Measurements from ENCODE around the gene ZEB2. TPM values are rescaled to one million over a fixed set of nuclear protein-coding genes. Genes with fewer than 3 reads are reported as not detected.

ZEB2 gene
- total and polyA plus RNA-seq, 7 donors, result 8.1 to 70.6 (median 51.0) TPM

DNA sequence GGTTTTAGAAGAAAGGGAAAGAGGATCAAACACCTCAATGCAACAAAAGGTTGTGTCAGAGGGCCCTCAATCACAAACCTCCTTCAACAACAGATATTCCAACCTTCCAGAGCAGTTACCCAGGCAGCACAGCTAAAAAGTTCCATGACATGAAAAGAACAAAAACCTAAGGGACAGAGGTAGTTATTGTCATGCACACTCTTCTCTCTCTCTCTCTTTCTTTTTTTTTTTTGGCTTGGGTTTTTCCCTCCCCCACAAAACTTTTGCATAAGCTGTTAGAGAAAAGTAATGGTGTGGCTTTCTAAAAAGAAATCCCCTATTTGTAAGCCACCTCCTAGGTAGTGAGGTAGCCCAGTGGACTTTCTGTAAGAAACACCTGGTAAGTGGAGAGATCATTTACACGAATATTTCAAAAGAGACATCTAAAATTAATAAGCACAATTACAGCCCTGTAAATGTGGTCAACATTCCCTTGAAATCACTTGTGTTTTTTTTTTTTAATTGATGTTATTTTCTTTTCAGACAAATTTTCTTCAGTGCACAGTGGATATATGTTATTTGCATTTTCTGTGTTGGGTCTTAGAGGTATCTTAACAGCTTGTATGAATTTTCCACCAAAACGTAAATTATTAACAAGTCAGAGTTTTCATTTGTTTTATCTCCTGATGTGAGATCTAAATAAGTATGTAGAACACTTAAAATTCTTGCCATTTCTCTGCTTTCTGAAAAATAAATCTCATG, 48.4 kb downstream of the ZEB2 start:
- H3K27ac ChIP-seq, result no peak overlapping the region

DNA sequence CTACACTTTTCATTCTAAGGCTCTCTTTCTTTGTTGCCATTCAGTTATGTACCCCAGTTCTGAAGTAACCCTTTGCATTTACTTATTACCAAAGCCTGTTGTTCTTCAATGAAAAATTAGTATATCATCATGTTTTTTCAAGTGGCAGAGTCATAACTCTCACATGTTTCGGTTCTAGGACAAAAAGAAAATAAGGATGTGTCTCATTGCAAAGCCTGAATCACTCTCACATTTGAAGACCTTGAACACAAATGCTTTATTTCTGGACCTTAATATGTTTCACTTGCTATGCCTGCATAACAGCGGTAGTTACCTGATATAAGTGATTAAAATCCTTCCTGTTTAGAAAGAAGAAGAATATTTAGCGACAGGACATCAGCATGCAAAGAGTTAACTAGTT, 49.1 kb downstream of the ZEB2 start:
- Histone ChIP-seq H3K9me3 (no peaks in the 10 kb centered on the region), H3K27ac (no peak overlapping the region), H3K36me3 (no peaks in the 10 kb centered on the region), H3K27me3 (no peaks in the 10 kb centered on the region), H3K4me3 (no peak overlapping the region), H3K4me1 (no peaks in the 10 kb centered on the region)
- DNase-seq, result no peak
- intact Hi-C loops (cut with DNase I), result no loop called here
- TF ChIP-seq POLR2A (IDR thresholded peaks at IDR 0.05), result no peak
- 23 to 56% methylated on average over 3 of the region's 3 CpGs for WGBS, 2 donors

More for the DNA sequence above, 48.4 kb downstream of the ZEB2 start:
- H3K9me3 ChIP-seq, result no peaks in the 10 kb centered on the region
- no peaks in the 10 kb centered on the region for H3K36me3 ChIP-seq
- intact Hi-C loops (cut with DNase I), result no loop called here
- no peaks in the 10 kb centered on the region for H3K27me3 ChIP-seq
- no peak overlapping the region for H3K4me3 ChIP-seq
- WGBS, 2 donors, result 35 to 50% methylated on average over 2 of the region's 2 CpGs
- TF ChIP-seq EP300 (IDR thresholded peaks at IDR 0.05), result no peak
- no peak for TF ChIP-seq POLR2AphosphoS5 (IDR thresholded peaks at IDR 0.05)
- peaks cover 0 to 4% (median 0%) of the 10 kb centered on the region in 4 donors for H3K4me1 ChIP-seq
- DNase-seq, result no peak

DNA sequence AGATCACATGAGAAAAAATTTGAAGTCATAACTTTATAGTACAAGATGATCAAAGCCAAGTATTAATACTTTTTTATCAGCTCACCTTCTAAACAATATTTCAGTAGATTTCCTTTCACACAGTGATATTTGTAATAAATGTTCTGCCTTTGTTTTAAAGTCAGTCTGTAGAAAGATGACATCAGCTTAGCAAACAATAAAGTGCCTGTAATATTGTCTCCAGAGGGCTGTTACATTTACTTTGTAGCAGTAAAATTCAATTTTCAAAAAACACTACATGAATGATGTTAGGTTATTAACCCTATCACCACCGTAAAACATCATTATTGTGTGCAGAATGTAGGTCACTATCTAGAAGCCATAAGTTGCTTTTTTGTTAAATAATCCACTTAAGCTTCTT, 49.6 kb downstream of the ZEB2 start:
- no peak overlapping the region for H3K27ac ChIP-seq
- WGBS, 2 donors, result 16 to 42% methylated on average over 1 of the region's 1 CpG
- TF ChIP-seq POLR2A (IDR thresholded peaks at IDR 0.05), result no peak
- TF ChIP-seq CTCF (IDR thresholded peaks at IDR 0.05), result no peak
- no peak for TF ChIP-seq EP300 (IDR thresholded peaks at IDR 0.05)
- TF ChIP-seq POLR2AphosphoS5 (IDR thresholded peaks at IDR 0.05), result no peak
- no peaks in the 10 kb centered on the region for H3K36me3 ChIP-seq
- DNase-seq, result no peak
- intact Hi-C loops (cut with DNase I), result no loop called here
- H3K4me3 ChIP-seq, result no peak overlapping the region
- no peaks in the 10 kb centered on the region for H3K9me3 ChIP-seq
- no peaks in the 10 kb centered on the region for H3K27me3 ChIP-seq
- H3K4me1 ChIP-seq, result no peaks in the 10 kb centered on the region

- Histone ChIP-seq H3K9me3 (no peaks in the 10 kb centered on the region), H3K4me1 (no peaks in the 10 kb centered on the region), H3K27me3 (no peaks in the 10 kb centered on the region), H3K27ac (peak overlapping the region in 1 of 4 donors; percentile 4), H3K36me3 (no peaks in the 10 kb centered on the region), H3K4me3 (no peak overlapping the region)
- DNase-seq, result no peak
- 15 to 62% methylated on average over 2 of the region's 2 CpGs for WGBS, 2 donors
- intact Hi-C loops (cut with DNase I), result no loop called here
- no peak for TF ChIP-seq EP300 (IDR thresholded peaks at IDR 0.05)
- TF ChIP-seq POLR2AphosphoS5 (IDR thresholded peaks at IDR 0.05), result no peak
- no peak for TF ChIP-seq POLR2A (IDR thresholded peaks at IDR 0.05)
- TF ChIP-seq CTCF (IDR thresholded peaks at IDR 0.05), result no peak
Measured at GRCh38 chr2:144469798-144470197, 50.1 kb downstream of the ZEB2 start.

DNA sequence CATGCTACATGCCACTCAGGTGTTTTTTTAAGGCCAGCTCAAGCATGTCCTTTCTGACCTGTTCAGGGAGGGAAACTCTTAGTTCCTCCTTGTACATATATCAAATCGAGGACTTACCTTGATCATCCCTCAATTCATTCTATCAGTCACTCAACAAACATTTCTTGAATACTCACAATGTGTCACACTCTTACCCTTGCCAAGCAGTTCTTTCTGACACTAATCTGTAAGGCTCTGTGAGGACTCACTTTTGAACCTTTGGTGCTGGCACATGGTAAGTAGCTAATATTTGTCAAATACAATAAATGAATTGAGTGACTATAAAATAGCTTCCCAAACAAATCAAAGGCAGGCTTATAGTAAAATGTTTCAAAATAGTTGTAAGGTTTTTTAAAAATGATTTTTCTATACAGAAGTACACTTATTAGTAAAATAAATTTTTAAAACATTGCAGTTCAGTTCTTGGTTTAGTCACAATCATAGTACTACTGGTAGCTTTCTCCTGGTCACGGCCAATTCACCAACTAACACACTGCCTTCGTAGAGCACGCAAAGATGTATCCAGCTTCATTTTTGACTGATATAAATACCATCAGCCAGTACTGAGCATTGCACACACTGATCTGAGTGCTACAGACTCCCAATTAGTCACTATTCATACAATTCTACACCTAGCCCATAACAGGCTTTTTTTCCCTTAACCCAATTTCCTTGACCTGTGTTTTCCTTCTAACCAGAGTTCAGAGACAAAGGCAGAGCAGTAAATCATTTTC, 50.9 kb downstream of the ZEB2 start:
- intact Hi-C loops (cut with DNase I), result no loop called here

More for the DNA sequence above, 50.9 kb downstream of the ZEB2 start:
- 31 to 53% methylated on average over 4 of the region's 4 CpGs for WGBS, 2 donors
- TF ChIP-seq POLR2A (IDR thresholded peaks at IDR 0.05) (no peak), CTCF (IDR thresholded peaks at IDR 0.05) (no peak), EP300 (IDR thresholded peaks at IDR 0.05) (no peak), POLR2AphosphoS5 (IDR thresholded peaks at IDR 0.05) (no peak)
- DNase-seq, result no peak
- H3K27me3 ChIP-seq, result no peaks in the 10 kb centered on the region
- no peaks in the 10 kb centered on the region for H3K4me1 ChIP-seq
- H3K36me3 ChIP-seq, result no peaks in the 10 kb centered on the region
- no peaks in the 10 kb centered on the region for H3K9me3 ChIP-seq
- H3K4me3 ChIP-seq, result no peak overlapping the region
- H3K27ac ChIP-seq, result no peak overlapping the region

All from sigmoid colon (tissue), 7 donors.